Activated naive CD4-positive, alpha-beta T cell treated with Interleukin-2 at 50 U/mL for 16 hours (primary cell): ENCODE results near the gene IGFBP7.

Source experiments
- DNase-seq: peaks from one replicate; pipeline ENCODE4 v3.0.0-alpha.2; 2020

IGFBP7 gene

GRCh38 chr4:57094832-57095223, 15.4 kb downstream of the IGFBP7 start:
- no peak for DNase-seq

- DNase-seq = no peak
These were observed 16.0 kb downstream of the IGFBP7 start for GRCh38 chr4:57093845-57094831.

GRCh38 chr4:57091657-57092162, 18.5 kb downstream of the IGFBP7 start:
- DNase-seq = no peak

GRCh38 chr4:57090079-57090478, 20.1 kb downstream of the IGFBP7 start:
- no peak for DNase-seq

- no peak for DNase-seq
These were observed 20.6 kb downstream of the IGFBP7 start for GRCh38 chr4:57089549-57089948.

- no peak for DNase-seq
These were observed 24.0 kb downstream of the IGFBP7 start for GRCh38 chr4:57086031-57086723.

- no peak for DNase-seq
These were observed 24.9 kb downstream of the IGFBP7 start for GRCh38 chr4:57085278-57085677.

- DNase-seq = no peak
These were observed 25.8 kb downstream of the IGFBP7 start for GRCh38 chr4:57084360-57084759.

- DNase-seq = no peak
These were observed 27.1 kb downstream of the IGFBP7 start for GRCh38 chr4:57083090-57083489.

- DNase-seq = no peak
These were observed 28.2 kb downstream of the IGFBP7 start for GRCh38 chr4:57081651-57082621.

- no peak for DNase-seq
These were observed 29.2 kb downstream of the IGFBP7 start for GRCh38 chr4:57080781-57081650.

- DNase-seq = no peak
These were observed 31.3 kb downstream of the IGFBP7 start for GRCh38 chr4:57078685-57079521.

GRCh38 chr4:57077550-57078343, 32.4 kb downstream of the IGFBP7 start:
- DNase-seq = no peak

GRCh38 chr4:57076646-57077045, 33.5 kb downstream of the IGFBP7 start:
- no peak for DNase-seq

- no peak for DNase-seq
These were observed 34.8 kb downstream of the IGFBP7 start for GRCh38 chr4:57075367-57075766.

- no peak for DNase-seq
These were observed 35.4 kb downstream of the IGFBP7 start for GRCh38 chr4:57074744-57075143.

- no peak for DNase-seq
These were observed 36.6 kb downstream of the IGFBP7 start for GRCh38 chr4:57073559-57073958.

- no peak for DNase-seq
These were observed 38.9 kb downstream of the IGFBP7 start for GRCh38 chr4:57071326-57071725.

- no peak for DNase-seq
These were observed 39.7 kb downstream of the IGFBP7 start for GRCh38 chr4:57070461-57070860.
